ENCODE data around the gene ARHGDIG.

Gene ARHGDIG

DNA sequence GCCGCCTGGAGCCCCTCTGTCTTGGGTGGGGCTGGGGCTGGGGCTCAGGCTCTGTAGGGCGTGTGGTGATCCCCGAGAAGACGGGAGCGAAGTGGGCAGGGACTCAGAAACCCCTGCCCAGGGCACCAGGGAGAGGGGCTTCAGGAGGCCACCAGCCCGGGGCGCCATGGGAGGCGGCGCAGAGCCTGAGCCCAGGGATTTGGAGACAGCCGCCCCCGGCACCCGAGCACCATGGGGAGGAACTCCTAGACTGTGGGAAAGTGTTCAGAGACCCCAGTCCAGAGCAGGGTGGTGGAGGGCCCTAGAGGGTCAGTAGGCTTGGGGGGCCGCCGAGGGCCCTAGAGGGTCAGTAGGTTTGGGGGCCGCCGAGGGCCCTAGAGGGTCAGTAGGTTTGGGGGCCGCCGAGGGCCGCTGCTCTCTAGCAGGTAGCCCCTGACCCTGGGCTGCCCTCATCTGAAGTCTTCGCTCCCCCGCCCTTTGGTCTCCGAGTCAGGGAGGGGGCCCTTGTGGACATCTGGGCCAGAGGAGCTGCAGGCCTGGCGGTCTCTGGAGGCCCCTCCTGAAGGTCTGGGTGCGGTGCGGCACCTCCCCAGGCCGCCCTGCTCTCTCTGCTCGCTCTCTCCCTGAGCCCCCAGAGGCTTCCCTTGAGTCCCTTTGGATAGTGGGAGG, 734 bp downstream of the ARHGDIG start:
- no peak for DNase-seq (ENCODE audit: low spot score)

DNA sequence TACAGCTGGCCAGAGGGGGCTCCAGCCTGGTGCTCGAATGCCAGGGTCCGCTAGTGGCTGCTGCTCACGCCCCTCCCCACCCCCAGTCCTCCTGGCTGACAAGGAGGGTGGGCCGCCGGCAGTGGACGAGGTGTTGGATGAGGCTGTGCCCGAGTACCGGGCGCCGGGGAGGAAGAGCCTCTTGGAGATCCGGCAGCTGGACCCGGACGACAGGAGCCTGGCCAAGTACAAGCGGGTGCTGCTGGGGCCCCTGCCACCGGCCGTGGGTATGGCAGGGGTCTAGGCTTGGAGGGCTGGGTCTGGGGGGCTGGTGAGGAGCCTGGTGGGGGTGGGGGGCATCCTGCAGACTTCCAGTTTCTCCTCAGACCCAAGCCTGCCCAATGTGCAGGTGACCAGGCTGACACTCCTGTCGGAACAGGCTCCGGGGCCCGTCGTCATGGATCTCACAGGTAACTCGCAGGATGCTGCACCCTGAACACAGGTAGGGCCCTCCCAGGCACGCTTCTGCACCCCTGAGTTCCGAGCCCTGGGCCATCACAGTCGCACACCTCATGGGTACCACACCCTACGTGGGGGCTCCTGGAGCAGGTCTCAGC, 1.4 kb downstream of the ARHGDIG start:
- DNase-seq (ENCODE audit: low spot score): no peak

DNA sequence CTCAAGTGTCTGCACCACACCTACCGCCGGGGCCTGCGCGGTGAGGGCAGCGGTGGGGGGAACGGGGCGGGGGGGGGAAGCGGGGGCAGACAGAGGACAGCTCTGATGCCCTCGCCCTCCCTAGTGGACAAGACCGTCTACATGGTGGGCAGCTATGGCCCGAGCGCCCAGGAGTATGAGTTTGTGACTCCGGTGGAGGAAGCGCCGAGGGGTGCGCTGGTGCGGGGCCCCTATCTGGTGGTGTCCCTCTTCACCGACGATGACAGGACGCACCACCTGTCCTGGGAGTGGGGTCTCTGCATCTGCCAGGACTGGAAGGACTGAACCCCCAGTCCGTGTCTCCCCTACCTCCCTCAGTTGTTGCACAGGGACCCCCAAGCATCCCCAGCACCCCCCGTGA, 2.1 kb downstream of the ARHGDIG start:
- DNase-seq (ENCODE audit: low spot score): no peak

DNA sequence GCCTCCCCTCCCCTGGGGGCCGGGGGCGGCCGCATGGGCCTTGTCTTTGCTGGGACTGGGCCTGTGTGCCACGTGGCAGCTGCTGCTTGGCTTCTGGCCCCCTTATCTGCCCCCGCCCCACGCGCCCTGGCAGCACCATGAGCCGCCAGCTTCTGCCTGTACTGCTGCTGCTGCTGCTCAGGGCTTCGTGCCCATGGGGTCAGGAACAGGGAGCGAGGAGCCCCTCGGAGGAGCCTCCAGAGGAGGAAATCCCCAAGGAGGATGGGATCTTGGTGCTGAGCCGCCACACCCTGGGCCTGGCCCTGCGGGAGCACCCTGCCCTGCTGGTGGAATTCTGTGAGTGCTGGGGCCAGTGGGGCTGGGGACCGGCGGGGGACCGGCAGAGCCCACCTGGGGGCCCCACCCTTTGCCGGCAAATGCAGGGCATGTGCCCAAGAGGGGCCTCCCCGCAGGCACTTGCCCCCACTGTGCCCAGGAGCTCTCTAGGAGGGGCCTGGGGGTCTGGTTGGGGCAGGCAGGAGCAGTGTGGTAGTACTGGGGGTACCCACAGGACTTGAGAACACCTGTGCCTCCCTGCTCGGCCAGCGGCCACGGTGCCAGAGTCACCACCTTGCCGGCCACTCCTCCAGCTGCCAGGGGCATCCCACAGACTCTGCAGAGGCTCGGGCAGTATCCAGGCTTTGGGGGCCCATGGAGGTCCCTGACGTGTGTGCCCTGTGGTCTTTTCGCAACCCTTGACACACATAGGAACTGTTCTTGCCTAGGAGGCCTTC, 2.8 kb downstream of the ARHGDIG start, which contains the start of gene PDIA2:
TSS of gene PDIA2 (plus strand) at position 132 of the 773 bp plus-strand sequence. CDS start at position 138, 6 bp downstream.
- no peak for DNase-seq (ENCODE audit: low spot score)

DNA sequence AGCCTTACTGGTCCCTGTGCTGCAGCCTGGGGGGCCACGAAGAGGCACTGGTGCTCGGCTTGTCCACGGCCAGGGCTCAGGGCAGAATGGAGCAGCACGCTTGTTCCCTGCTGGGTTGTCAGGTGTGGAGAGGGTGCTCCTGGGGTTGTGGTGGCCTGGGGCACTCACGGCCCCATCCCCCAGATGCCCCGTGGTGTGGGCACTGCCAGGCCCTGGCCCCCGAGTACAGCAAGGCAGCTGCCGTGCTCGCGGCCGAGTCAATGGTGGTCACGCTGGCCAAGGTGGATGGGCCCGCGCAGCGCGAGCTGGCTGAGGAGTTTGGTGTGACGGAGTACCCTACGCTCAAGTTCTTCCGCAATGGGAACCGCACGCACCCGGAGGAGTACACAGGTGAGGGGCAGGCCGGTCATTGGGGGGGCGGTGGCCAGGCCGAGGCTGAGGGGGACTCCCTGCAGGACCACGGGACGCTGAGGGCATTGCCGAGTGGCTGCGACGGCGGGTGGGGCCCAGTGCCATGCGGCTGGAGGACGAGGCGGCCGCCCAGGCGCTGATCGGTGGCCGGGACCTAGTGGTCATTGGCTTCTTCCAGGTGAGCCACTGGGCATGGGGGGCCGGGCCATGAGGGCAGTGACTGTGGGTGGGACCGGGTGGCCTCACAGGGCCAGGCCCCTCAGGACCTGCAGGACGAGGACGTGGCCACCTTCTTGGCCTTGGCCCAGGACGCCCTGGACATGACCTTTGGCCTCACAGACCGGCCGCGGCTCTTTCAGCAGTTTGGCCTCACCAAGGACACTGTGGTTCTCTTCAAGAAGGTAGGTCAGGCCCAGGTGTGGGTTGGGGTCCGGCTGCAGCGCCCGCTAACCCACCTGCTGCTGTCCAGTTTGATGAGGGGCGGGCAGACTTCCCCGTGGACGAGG, 4.1 kb downstream of the ARHGDIG start:
- DNase-seq (ENCODE audit: low spot score): no peak

DNA sequence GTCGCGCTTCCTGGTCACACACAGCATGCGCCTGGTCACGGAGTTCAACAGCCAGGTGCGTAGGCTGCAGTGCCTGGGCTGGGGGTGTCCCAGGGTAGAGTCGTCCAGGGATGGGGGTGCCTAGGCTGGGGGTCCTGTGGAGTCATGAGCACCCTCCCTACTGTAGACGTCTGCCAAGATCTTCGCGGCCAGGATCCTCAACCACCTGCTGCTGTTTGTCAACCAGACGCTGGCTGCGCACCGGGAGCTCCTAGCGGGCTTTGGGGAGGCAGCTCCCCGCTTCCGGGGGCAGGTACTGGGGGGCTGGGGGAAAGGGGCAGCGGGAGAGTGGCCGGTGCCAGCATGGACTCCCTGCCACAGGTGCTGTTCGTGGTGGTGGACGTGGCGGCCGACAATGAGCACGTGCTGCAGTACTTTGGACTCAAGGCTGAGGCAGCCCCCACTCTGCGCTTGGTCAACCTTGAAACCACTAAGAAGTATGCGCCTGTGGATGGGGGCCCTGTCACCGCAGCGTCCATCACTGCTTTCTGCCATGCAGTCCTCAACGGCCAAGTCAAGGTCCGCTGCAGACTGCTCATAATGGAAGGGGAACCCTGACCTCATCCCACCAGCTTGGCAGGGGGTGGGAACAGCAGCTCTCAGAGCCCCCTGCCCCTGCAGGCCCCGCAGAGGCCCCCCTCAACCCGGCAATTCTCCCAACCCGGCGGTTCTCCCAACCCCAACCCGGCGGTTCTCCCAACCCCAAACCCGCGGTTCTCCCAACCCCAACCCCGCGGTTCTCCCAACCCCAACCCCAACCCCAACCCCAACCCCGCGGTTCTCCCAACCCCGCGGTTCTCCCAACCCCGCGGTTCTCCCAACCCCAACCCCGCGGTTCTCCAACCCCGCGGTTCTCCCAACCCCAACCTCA, 5.0 kb downstream of the ARHGDIG start:
- DNase-seq (ENCODE audit: low spot score): no peak

DNA sequence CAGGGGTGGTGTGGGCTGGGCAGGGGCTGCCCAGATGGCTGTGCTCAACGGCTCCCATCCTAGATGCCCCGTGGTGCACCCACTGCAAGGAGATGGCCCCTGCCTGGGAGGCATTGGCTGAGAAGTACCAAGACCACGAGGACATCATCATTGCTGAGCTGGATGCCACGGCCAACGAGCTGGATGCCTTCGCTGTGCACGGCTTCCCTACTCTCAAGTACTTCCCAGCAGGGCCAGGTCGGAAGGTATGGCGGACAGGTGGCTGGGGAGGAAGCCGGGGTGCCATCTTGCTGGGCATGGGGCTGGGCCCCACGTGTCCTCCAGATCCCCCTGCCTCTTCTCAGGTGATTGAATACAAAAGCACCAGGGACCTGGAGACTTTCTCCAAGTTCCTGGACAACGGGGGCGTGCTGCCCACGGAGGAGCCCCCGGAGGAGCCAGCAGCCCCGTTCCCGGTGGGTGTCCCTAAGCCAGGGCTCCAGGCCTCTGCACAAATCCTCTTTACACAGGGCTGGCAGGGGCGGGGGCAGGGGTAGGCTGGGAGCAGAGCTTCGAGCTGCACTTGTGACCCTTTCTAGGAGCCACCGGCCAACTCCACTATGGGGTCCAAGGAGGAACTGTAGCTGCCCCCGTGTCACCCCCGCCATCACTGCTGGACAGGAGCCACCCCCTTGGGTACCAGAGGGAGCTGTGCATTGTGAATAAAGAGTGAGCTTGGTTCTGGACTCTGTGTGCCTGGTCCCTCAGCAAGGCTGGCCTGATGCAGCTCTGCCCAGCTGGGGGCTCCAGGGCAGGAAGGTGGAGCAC, 6.3 kb downstream of the ARHGDIG start:
- no peak for DNase-seq (ENCODE audit: low spot score)

DNA sequence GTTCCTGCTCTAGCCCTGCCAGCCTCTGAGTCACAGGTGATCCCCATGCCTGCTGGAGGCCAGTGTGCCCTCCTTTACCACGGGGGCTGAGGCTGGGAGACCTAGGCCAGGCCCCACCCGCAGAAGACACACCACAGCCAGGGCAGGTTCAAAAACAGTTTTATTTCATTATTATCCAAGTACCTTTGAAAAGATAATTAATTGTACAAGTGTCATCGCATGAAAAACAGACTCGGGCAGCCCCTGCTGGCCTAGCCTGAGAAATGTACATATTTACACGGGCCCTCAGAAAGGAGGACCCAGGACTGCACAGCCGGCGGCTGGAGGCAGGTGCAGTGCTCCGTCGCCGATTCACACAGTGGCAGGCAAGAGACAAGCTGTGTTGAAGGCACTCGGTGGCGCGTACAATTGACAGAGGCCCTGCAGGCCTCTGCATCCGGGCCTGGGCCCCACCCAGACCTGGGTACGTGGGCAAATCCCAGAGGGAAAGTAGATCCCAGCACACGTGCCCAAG, 7.0 kb downstream of the ARHGDIG start:
- no peak for DNase-seq (ENCODE audit: low spot score)

DNA sequence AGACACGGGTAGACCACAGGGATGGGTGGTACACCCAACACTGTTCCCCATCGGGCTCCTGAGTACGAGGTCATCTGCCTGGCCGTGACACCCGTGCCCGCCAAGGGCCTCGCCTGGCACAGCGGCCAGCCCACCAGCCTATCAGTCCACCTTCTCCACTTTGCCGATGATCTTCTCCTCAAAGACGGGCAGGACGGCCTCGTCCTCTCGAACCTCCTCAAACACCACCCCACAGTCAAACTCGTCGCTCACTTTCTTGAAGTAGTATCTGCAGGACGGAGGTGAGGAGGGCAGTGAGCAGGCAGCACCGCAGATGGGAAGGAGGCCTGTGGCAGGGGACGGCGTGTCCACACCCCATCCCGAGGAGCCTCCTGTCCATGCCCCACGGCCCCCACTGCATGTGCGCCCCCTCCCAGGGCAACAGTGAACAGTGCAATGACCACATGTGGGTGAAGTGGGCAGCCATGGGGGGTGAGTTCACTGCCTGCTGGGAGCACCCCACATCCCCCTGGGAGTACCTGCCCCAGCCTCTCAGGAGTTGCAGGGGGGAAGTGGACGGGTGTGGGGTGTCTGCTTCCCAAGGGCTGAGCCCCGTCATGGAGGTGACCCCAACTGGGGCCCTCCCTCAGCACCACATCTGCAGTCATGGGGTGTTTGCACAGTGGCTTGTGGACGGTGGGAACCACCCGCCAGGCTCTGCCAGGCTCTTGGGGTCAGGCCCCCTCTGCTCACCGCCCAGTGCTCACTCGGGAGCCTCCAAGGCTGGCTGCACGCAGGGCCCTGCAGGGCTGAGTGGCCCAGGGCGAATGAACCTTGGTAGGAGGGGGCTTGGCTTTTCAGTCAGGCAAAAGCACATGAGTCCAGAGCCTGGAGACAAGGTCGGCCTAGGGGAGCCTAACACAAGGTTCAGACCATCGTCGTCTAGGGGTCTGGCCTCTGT, 7.9 kb downstream of the ARHGDIG start:
- no peak for DNase-seq (ENCODE audit: low spot score)

DNA sequence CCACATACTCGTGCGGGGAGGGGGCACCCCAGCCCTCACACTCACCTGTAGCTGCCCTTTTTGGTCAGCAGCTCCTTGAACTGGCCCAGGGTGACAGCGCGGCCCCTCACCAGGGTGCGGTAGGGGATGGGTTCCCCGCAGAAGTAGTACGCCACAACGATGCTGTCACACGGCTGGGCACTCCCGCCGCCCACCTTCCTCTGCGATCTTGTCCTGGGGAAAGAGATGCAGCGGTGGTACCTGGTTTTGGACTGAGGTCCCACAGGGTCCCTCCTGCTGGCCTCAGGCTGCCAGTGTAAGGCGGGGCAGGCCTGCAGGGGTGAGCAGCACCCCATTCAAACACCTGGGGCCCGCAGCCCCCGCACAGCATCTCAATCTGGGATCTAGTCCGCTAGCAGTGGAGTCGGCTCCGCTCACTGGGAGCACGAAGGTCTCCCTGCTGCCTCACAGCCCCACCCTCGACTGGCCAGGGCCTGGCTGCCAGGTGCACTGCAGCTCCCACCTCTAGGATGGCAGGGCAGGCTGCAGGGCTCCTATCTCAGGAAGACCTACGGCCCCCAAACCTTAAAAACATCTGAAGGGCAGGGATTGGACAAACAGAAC, 9.1 kb downstream of the ARHGDIG start:
- no peak for DNase-seq (ENCODE audit: low spot score)

DNA sequence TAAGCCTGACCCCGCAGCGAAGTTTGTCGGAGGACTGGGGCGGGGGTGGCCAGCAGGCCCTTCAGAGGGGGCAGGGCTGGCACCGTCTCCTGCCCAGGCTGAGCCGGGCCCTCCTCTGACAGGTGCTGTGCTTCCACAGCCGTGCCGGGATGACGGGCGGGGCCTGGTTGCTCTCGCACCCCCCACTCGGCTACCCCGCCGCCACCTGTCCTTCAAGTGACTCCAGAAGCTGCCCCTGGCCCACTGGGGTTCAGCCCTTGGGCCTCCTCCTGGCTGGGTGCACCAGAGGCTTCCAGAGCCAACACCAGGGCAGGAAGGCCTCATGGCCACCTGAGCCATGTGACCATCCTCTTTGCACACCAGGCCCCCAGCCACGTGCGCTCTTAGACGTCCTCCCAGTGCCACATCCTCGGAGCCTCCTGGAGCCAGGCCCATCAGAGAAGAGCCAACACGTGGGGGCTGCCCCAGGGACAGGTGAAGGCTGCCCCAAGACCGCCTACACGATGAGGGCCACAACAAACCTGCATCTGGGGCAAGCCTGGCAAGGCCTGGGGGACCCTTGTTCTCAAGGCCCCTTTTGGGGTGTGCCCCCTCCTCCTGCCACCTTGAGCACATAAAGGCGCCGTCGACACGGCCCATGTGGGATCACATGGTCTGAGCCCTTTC, 9.8 kb downstream of the ARHGDIG start:
- DNase-seq (ENCODE audit: low spot score): no peak

DNA sequence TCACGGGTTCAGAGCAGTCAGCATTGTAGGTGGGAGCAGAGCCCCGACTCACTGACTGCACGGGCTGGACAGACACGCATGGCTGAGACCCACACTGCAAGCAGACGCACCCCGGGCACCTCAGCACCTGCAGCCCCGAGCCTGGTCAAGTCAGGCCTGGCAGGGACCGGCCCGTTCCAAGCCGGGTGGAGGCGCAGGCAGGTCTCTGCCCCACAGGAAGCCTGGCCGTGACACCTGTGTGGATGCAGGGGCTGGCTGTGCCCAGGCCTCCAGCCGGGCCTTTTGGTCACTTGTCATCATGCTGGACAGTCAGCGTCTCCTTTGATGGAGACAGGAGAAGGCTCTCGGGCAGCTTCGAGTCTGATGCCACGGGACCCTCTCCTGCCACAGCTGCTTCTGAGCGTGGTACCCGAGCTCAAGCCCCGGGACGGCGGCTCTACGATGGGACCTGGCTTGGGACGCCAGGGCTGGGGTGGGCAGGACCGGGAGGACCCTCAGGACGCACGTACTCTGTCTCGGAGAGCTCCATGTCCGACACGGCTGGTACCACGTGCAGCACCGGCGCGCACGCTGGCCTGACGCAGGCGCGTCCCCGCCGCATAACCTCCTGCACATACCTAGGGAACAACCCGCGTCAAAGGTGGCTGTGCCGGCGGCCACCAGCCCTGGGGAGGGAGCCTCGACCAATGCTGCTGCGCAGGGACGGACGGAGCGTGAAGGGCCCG, 10.5 kb downstream of the ARHGDIG start:
- no peak for DNase-seq (ENCODE audit: low spot score)

DNA sequence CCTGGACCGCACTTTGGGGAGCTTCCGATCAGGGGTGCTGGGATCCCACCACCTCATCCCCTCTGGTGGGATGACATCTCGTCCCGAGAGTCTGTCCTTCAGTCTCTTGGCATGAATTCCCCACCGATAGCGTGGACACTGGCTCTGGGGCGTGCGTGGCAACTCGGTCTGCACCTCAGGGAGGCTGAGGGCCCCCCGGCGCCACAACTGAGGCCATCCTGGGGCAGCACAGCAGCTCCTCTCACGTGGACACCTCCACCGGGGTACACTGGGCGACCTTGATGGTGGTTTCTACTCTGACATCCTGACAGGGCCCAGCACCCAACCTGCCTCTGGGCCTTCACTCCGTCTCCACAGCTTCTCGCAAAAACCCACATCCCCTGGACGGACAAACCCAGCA, 11.1 kb downstream of the ARHGDIG start:
- no peak for DNase-seq (ENCODE audit: low spot score)

DNA sequence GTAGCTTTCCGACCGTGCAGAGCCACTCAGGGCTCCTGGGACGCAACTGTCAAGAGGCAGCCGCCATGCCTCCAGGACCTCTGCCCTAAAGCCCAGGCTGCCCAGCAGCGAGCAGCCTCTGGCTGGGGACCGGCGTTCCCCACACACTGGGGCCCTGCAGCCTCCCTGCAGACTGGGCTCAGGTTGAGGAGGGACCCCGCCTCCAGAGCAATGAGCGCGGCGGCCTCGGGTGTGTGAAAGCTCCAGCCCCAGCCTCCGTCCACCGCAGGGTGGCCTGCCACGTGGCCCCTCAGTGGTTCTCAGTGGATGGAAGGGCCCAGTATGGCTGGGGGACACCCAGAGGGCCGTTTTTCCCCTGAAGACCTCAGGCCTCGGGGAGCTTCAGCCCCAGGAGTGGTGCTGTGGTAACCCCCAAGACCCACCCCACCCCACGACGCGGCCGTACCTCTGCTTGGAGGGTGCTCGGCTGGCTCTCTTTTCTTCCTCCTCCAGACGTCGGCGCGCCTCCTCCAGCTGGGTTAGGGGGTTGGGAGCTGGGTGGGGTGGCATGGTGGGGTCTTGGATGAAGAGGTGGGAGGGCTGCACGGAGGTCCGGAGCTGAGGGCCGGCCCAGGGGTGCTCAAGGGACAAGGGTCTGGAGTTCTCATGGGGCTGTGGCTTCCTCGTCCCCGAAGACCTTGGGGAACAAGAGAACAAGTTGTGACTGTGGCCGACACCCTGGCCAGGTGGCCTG, 12.8 kb downstream of the ARHGDIG start:
- no peak for DNase-seq (ENCODE audit: low spot score)

DNA sequence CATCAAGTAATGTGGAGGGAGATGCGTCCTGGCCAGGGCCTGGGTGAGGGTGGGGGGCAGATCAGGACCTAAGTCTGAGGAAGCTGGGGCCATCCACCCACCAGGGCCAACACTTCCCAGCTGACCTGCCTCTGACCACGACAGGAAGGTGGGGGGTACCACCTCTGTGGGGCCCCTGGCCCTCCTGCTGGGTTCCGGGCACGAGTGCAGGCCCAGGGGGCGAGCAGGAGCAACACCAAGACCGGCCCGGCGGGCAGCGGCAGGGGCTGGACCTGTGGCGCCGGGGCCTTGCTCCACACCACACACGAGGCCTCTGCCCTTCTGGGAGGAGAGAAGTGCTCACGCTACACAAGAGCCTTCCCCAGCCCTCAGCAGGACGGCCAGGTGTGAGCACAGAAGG, 15.9 kb downstream of the ARHGDIG start:
- DNase-seq (ENCODE audit: low spot score): no peak

DNA sequence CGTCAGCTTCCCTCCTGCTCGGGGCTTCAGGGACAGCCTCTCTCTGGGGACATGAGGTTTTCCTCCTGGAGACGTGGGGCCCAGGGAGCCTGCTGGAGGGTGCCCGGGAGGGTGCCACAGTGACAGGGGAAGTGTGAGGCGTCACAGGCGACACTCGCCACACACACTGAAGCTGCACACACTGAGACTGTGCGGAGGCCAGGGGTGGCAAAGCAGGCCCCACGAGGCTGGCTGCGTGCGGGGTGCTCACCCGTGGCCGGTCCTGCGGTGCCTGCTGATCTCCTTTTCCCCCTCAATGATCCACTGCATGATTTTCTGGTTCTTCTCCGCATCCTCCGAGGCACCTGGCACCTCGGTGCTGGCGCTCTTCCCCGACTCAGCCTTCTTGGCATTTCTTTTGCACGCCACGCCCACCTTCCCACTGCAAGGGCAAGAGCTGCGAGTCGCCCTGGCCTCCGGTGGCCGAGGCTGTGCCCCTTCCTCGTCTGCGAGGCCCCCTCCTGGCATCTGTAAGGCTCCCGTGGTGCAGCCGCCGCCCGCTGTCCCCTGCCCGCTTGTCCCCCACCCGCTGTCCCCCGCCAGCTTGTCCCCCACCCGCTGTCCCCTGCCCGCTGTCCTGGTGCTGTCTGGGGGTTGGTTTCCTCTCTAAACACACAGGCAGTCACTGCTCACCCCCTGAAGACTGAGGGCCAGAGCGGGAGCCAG, 16.6 kb downstream of the ARHGDIG start:
- DNase-seq (ENCODE audit: low spot score): no peak

All from HuH-7.5 (cell line).